Measurements from ENCODE around the gene NOD1.

NOD1 gene

DNA sequence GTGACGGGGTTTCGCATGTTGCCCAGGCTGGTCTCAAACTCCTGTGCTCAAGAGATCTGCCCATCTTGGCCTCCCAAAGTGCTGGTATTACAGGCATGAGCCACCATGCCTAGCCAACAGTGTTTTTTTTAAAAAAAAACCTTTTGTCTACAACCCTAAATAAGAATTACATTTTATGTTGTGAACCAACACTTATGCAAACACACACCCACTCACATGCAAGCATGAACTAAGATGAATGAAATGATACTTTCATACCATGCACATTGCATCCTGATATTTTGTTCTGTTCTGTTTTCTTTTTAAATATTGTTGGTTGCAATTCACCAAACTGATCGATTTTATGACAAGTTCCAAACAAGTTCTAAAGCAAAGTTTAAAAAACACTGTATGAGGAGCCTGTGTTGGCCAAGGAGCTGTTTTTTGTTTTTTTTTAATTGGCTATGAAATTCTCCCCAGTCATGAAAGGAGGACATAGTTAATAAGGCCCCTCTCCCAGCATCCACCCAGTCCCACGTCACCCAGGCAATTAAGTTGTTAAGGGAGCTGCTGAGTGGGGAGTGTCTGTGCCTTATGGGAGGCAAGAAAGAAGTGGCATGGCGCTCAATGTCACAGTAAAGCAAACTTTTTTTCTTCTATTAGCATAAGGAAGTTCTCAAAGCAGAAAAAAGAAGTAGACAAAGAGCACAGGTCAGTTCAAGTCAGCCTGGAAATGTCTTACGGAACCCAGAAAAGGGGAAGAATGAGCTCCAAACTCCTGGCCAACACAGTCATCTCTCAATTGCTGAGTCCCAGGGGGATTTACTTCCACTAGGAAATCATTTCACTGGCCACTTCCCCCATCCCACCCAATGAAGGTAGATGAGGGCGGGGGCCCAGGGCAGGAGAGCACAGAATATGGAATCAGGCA, 50.1 kb downstream of the NOD1 start:
- no peak for DNase-seq (ENCODE audit: low read depth)
- no peak overlapping the region for H3K4me3 ChIP-seq (replicated peaks; ENCODE audit: low read depth, low read length)
- TF ChIP-seq, protein P1, sequence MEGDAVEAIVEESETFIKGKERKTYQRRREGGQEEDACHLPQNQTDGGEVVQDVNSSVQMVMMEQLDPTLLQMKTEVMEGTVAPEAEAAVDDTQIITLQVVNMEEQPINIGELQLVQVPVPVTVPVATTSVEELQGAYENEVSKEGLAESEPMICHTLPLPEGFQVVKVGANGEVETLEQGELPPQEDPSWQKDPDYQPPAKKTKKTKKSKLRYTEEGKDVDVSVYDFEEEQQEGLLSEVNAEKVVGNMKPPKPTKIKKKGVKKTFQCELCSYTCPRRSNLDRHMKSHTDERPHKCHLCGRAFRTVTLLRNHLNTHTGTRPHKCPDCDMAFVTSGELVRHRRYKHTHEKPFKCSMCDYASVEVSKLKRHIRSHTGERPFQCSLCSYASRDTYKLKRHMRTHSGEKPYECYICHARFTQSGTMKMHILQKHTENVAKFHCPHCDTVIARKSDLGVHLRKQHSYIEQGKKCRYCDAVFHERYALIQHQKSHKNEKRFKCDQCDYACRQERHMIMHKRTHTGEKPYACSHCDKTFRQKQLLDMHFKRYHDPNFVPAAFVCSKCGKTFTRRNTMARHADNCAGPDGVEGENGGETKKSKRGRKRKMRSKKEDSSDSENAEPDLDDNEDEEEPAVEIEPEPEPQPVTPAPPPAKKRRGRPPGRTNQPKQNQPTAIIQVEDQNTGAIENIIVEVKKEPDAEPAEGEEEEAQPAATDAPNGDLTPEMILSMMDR (IDR thresholded peaks at IDR 0.05; ENCODE audit: low read length, missing control alignments) = no peak

GRCh38 chr7:30427296-30428070, 51.1 kb downstream of the NOD1 start:
- TF ChIP-seq, protein P1 (IDR thresholded peaks at IDR 0.05; ENCODE audit: low read length, missing control alignments) = no peak
- no peak for DNase-seq (ENCODE audit: low read depth)
- H3K4me3 ChIP-seq (replicated peaks; ENCODE audit: low read depth, low read length) = no peak overlapping the region

GRCh38 chr7:30424506-30424905, 54.1 kb downstream of the NOD1 start:
- TF ChIP-seq, protein P1 (IDR thresholded peaks at IDR 0.05; ENCODE audit: low read length, missing control alignments) = no peak
- no peak for DNase-seq (ENCODE audit: low read depth)
- H3K4me3 ChIP-seq (replicated peaks; ENCODE audit: low read depth, low read length) = no peak overlapping the region

- TF ChIP-seq, protein P1 (IDR thresholded peaks at IDR 0.05; ENCODE audit: low read length, missing control alignments) = no peak
- no peak overlapping the region for H3K4me3 ChIP-seq (replicated peaks; ENCODE audit: low read depth, low read length)
- no peak for DNase-seq (ENCODE audit: low read depth)
Observed at GRCh38 chr7:30423788-30424505, 54.6 kb downstream of the NOD1 start.

DNA sequence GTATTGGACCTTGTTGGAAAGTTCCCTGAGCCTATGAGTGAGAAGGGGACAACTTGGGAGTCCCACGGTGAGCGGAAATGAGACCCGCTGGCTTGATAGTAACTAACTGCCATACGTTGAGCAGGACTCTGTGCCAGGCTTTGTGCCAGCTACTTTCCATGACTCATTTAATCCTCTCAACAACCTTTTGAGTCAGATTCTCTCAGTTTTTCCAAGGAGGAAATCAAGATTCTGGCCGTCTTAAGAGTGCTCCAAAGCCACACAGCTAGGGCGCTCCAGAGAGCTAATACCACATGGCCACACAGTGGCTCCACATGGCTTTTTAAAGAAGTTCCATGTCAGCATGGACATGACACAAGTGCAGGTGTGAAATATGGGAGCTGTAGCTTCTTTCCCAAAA, 55.7 kb downstream of the NOD1 start:
- TF ChIP-seq, protein P1 (IDR thresholded peaks at IDR 0.05; ENCODE audit: low read length, missing control alignments) = no peak
- no peak overlapping the region for H3K4me3 ChIP-seq (replicated peaks; ENCODE audit: low read depth, low read length)
- peak; percentile 60 for DNase-seq (ENCODE audit: low read depth)

- TF ChIP-seq, protein P1 (IDR thresholded peaks at IDR 0.05; ENCODE audit: low read length, missing control alignments) = no peak
- DNase-seq (ENCODE audit: low read depth) = no peak
- no peak overlapping the region for H3K4me3 ChIP-seq (replicated peaks; ENCODE audit: low read depth, low read length)
Observed at GRCh38 chr7:30421647-30422196, 56.9 kb downstream of the NOD1 start.
